ENCODE measurements around the gene CHST13. TPM values are rescaled to one million over a fixed set of nuclear protein-coding genes. Genes with fewer than 3 reads are reported as not detected.

CHST13 gene
- total RNA-seq, 4 donors from 2014 or later, result 0.19 to 0.69 (median 0.37) TPM

DNA sequence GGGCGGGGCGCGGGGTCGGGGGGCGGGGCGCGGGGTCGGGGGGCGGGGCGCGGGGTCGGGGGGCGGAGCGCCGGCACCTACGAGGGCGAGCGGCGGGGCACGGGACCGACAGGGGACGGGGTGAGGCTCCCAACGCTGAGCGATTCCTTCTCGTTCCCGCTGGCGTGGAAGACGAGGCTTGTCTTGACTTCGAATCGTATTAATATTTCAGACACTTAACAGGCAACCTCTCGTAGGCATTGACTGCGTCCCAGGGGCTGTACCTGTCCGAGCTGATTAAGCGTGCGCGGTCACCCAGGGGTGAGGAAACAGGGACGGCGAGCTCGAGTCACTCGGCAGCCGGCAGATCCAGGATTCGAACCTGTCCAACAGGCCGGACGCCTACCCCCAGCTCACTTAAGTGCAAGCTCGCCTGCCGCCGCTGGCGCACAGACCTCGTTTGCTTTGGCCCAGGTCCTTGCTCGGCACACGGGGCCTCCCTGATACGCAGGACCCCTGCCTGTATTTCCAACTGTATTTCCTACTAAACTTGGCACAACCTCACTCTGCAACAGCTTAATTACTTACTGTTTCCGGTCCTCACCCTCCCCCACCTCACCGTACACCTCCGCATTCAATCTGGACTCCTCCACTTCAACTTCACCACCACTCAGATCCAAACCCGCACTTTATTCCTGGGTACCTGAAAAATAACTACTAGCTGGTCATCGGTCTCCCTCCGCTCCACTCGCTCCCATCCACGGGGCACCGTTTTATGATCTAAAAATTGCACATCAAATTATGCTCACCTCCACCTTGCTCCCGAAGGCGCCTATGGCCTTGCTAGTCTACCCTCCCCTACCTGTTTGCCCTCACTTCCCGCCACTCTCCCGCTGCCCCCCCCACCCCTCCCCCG is 47.5 kb upstream of the CHST13 start:
- Histone ChIP-seq H3K9me3 (no peaks in the 10 kb centered on the region), H3K27ac (replicated peaks in 1 of 4) (peak overlapping the region; percentile 89 to 94 (median 92)), H3K4me1 (peaks cover 39 to 44% (median 44%) of the 10 kb centered on the region in 4 donors), H3K4me3 (peak overlapping the region; percentile 67 to 79 (median 71)), H3K36me3 (peaks cover 0 to 1% (median under 1%) of the 10 kb centered on the region in 4 donors), H3K27me3 (no peaks in the 10 kb centered on the region)
- intact Hi-C loops (cut with DNase I), result no loop called here
- TF ChIP-seq, protein P1, sequence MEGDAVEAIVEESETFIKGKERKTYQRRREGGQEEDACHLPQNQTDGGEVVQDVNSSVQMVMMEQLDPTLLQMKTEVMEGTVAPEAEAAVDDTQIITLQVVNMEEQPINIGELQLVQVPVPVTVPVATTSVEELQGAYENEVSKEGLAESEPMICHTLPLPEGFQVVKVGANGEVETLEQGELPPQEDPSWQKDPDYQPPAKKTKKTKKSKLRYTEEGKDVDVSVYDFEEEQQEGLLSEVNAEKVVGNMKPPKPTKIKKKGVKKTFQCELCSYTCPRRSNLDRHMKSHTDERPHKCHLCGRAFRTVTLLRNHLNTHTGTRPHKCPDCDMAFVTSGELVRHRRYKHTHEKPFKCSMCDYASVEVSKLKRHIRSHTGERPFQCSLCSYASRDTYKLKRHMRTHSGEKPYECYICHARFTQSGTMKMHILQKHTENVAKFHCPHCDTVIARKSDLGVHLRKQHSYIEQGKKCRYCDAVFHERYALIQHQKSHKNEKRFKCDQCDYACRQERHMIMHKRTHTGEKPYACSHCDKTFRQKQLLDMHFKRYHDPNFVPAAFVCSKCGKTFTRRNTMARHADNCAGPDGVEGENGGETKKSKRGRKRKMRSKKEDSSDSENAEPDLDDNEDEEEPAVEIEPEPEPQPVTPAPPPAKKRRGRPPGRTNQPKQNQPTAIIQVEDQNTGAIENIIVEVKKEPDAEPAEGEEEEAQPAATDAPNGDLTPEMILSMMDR (IDR thresholded peaks at IDR 0.05), result no peak
- TF ChIP-seq POLR2AphosphoS5 (IDR thresholded peaks at IDR 0.05) (peak; percentile 83 to 97), POLR2A (IDR thresholded peaks at IDR 0.05; ENCODE audit: low read depth) (peak; percentile 54), EP300 (IDR thresholded peaks at IDR 0.05) (no peak)
- DNase-seq (ENCODE audit: extremely low spot score), result no peak
- 28% methylated on average over 27 of the region's 66 CpGs for WGBS

DNA sequence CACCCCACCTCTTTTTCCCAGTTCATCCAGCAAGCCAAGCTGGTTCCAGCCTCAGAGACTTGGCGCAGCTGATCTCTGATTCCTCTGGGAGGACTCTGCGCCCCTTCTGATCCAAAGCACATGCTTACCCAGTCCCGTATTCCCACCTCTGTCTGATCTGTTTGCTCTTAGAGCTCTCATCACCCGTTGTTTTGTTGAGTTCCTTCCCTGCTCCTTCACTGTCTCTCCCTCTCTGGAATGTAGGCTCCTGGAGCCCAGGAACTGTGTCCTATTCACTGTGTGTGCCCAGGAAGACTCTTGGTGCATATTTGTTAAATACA is 46.9 kb upstream of the CHST13 start:
- no peaks in the 10 kb centered on the region for H3K9me3 ChIP-seq
- 71% methylated on average over 4 of the region's 4 CpGs for WGBS
- H3K36me3 ChIP-seq, result no peaks in the 10 kb centered on the region
- TF ChIP-seq EP300 (IDR thresholded peaks at IDR 0.05) (no peak), POLR2AphosphoS5 (IDR thresholded peaks at IDR 0.05) (no peak), POLR2A (IDR thresholded peaks at IDR 0.05; ENCODE audit: low read depth) (no peak)
- TF ChIP-seq, protein P1 (IDR thresholded peaks at IDR 0.05), result no peak
- intact Hi-C loops (cut with DNase I), result no loop called here
- peak overlapping the region in 3 of 4 donors; percentile 90 to 94 (median 94) for H3K27ac ChIP-seq (replicated peaks in 1 of 4)
- peaks cover 33 to 42% (median 38%) of the 10 kb centered on the region in 4 donors for H3K4me1 ChIP-seq
- no peak for DNase-seq (ENCODE audit: extremely low spot score)
- H3K27me3 ChIP-seq, result no peaks in the 10 kb centered on the region
- peak overlapping the region in 1 of 4 donors; percentile 67 for H3K4me3 ChIP-seq

DNA sequence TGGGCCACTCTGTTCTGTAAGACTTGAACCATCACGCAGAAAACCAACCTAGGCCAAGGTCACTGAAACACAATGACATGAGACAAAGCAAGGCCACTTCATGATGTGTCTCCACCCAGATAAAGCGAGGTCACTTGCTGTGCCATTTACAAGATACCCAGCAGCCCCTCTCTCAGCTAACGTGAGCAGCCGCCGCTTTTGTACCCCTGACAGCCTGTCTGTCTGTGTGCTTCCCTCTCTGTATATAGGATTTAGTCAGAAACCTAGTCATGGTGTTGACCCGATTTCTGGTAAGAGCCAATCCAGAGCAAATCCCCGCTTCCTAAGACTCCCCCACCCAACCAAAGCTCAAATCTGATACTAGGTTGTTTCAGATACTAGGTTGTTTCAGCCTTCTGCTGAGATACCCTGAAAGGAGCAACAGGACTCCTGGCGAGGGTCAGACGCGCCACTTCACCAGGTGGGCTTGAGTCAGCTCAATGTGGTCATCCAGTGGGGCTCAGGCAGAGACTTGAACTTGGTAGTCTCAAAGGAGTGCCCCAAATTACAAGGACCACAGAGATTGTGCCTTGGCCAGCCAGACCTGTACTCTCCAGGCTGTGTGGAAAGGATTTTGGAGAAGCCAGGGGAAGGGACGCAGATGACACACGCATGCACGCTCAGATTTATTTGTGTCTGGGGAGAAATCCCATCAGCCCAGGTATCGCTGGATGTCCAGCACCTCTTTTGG is 45.2 kb upstream of the CHST13 start:
- TF ChIP-seq POLR2A (IDR thresholded peaks at IDR 0.05; ENCODE audit: low read depth), result no peak
- no peak for TF ChIP-seq EP300 (IDR thresholded peaks at IDR 0.05)
- no peak for TF ChIP-seq POLR2AphosphoS5 (IDR thresholded peaks at IDR 0.05)
- TF ChIP-seq, protein P1 (IDR thresholded peaks at IDR 0.05), result no peak
- 97% methylated on average over 14 of the region's 14 CpGs for WGBS
- H3K4me1 ChIP-seq, result peaks cover 16 to 26% (median 21%) of the 10 kb centered on the region in 4 donors
- H3K36me3 ChIP-seq, result no peaks in the 10 kb centered on the region
- no peaks in the 10 kb centered on the region for H3K9me3 ChIP-seq
- intact Hi-C loops (cut with DNase I), result no loop called here
- DNase-seq (ENCODE audit: extremely low spot score), result no peak
- H3K4me3 ChIP-seq, result no peak overlapping the region
- no peaks in the 10 kb centered on the region for H3K27me3 ChIP-seq
- H3K27ac ChIP-seq (replicated peaks in 1 of 4), result no peak overlapping the region

DNA sequence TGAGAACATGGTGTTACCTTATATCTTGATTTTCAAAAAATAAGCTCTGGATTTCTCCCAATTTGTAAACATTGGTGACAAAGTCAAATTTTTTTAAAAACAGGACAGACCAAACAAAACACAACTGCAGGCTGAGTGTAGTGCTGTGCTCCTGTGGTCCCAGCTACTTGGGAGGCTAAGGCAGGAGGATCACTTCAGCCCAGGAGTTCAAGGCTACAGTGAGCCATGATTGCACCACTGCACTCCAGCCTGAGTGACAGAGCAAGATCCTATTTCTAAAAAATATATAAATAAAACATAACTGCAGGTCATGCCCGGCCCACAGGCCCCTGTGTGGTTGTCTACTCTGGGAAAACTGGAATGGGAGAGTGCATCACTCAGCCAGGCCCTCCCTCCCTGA is 44.3 kb upstream of the CHST13 start:
- WGBS, result 80% methylated on average over 1 of the region's 1 CpG
- H3K4me3 ChIP-seq, result no peak overlapping the region
- no peak for DNase-seq (ENCODE audit: extremely low spot score)
- no peak for TF ChIP-seq EP300 (IDR thresholded peaks at IDR 0.05)
- TF ChIP-seq, protein P1 (IDR thresholded peaks at IDR 0.05), result no peak
- TF ChIP-seq POLR2AphosphoS5 (IDR thresholded peaks at IDR 0.05), result no peak
- TF ChIP-seq POLR2A (IDR thresholded peaks at IDR 0.05; ENCODE audit: low read depth), result no peak
- intact Hi-C loops (cut with DNase I), result no loop called here
- H3K27ac ChIP-seq (replicated peaks in 1 of 4), result no peak overlapping the region
- no peaks in the 10 kb centered on the region for H3K36me3 ChIP-seq
- peaks cover 7 to 17% (median 12%) of the 10 kb centered on the region in 4 donors for H3K4me1 ChIP-seq
- no peaks in the 10 kb centered on the region for H3K9me3 ChIP-seq
- no peaks in the 10 kb centered on the region for H3K27me3 ChIP-seq
